ENCODE measurements around the gene CEACAM18. TPM values are rescaled to one million over a fixed set of nuclear protein-coding genes. Genes with fewer than 3 reads are reported as not detected.

CEACAM18 gene
- total RNA-seq (ENCODE audit: low replicate concordance): 0.19 TPM in 1 of 2 replicates, not detected in the other
- long read RNA-seq: 0 reads

DNA sequence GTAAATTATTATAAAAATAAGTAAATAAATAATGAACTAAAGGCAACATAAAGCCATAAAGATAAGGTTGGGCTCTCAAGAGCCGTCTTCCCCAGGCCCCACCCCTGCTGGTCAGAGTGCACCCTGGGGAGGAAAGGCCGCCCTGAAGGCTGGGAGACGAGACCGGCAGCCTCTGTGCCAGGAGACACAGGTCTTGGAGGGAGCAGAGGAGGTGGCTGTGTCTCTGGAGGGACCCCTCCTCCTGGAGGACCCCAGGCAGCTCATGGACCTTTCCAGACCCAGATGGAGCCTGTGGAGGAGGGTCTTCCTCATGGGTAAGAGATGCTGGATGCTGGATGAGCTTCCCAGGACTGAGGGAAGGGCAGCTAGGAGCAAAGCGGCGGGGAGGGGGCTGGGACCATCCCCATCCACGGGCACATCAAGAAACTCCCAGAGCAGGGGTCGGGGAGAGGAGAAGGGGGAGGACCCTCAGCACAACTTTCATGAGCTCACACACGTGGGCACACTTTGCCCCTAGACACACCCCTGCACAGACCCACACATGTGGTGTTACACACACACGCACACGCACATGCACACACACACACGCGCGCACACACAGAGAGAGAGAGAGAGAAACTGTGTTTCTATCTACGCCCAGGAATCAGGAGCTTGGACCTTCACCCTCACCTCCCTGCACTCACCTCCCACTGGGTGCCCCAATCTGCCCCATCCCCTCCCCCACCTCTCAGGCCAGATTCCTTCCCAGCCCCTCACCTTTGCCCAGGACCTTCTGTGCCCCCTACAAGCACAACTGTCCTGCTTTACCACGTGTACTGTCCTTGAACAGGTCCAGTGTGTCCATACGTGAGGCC lies at the start of gene CEACAM18:
Gene CEACAM18 (plus strand): TSS at position 159 of the 854 bp plus-strand sequence.
- Mint-ChIP-seq H3K4me1 (ENCODE audit: unreplicated experiment) (no peaks in the 10 kb centered on the region), H3K9me3 (no peaks in the 10 kb centered on the region), H3K4me3 (no peak within 1 kb of the TSS), H3K27ac (no peak within 1 kb of the TSS), H3K36me3 (no peaks in the 10 kb centered on the region), H3K27me3 (peaks cover 12% of the 10 kb centered on the region)
- TF ChIP-seq CTCF (conservative IDR thresholded peaks at IDR 0.05): no peak
- DNase-seq (ENCODE audit: extremely low spot score, unreplicated experiment): no peak

GRCh38 chr19:51430221-51430620 lies 48.1 kb upstream of the CEACAM18 start:
- H3K27ac Mint-ChIP-seq: no peak overlapping the region
- no peaks in the 10 kb centered on the region for H3K36me3 Mint-ChIP-seq
- H3K27me3 Mint-ChIP-seq: peaks cover 45% of the 10 kb centered on the region
- no peaks in the 10 kb centered on the region for H3K4me1 Mint-ChIP-seq (ENCODE audit: unreplicated experiment)
- no peaks in the 10 kb centered on the region for H3K9me3 Mint-ChIP-seq
- no peak overlapping the region for H3K4me3 Mint-ChIP-seq
- TF ChIP-seq CTCF (conservative IDR thresholded peaks at IDR 0.05): no peak
- DNase-seq (ENCODE audit: extremely low spot score, unreplicated experiment): no peak

DNA sequence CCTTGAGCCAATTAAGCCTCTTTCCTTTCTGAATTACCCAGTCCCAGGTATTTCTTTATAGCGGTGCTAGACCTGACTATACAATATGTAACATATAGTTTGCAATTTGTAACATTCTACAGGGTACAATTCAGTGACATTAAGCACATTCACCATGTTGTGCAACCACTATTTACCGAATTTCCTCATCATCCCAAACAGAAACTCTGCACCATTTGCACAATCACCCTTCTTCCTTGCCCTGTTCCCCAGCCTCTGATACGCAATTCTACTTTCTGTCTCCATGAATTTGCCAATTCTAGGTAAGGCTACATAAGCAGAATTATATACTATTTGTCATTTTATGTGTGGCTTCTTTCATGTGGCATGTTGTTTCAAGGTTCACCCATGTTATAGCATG lies 47.2 kb upstream of the CEACAM18 start:
- Mint-ChIP-seq H3K27me3 (peaks cover 46% of the 10 kb centered on the region), H3K4me3 (no peak overlapping the region), H3K36me3 (no peaks in the 10 kb centered on the region), H3K9me3 (no peaks in the 10 kb centered on the region), H3K4me1 (ENCODE audit: unreplicated experiment) (no peaks in the 10 kb centered on the region), H3K27ac (no peak overlapping the region)
- no peak for DNase-seq (ENCODE audit: extremely low spot score, unreplicated experiment)
- TF ChIP-seq CTCF (conservative IDR thresholded peaks at IDR 0.05): no peak

GRCh38 chr19:51433043-51433442 lies 45.3 kb upstream of the CEACAM18 start:
- H3K9me3 Mint-ChIP-seq: no peaks in the 10 kb centered on the region
- peaks cover 44% of the 10 kb centered on the region for H3K27me3 Mint-ChIP-seq
- no peaks in the 10 kb centered on the region for H3K4me1 Mint-ChIP-seq (ENCODE audit: unreplicated experiment)
- TF ChIP-seq CTCF (conservative IDR thresholded peaks at IDR 0.05): no peak
- no peak overlapping the region for H3K27ac Mint-ChIP-seq
- DNase-seq (ENCODE audit: extremely low spot score, unreplicated experiment): no peak
- no peak overlapping the region for H3K4me3 Mint-ChIP-seq
- no peaks in the 10 kb centered on the region for H3K36me3 Mint-ChIP-seq

GRCh38 chr19:51434456-51434855 lies 43.9 kb upstream of the CEACAM18 start:
- H3K4me3 Mint-ChIP-seq: no peak overlapping the region
- peaks cover 33% of the 10 kb centered on the region for H3K27me3 Mint-ChIP-seq
- H3K36me3 Mint-ChIP-seq: no peaks in the 10 kb centered on the region

More at GRCh38 chr19:51434456-51434855, 43.9 kb upstream of the CEACAM18 start:
- no peaks in the 10 kb centered on the region for H3K9me3 Mint-ChIP-seq
- no peaks in the 10 kb centered on the region for H3K4me1 Mint-ChIP-seq (ENCODE audit: unreplicated experiment)
- TF ChIP-seq CTCF (conservative IDR thresholded peaks at IDR 0.05): no peak
- H3K27ac Mint-ChIP-seq: no peak overlapping the region
- DNase-seq (ENCODE audit: extremely low spot score, unreplicated experiment): no peak

Measured in type B pancreatic cell (in vitro differentiated cells).